ENCODE data around the gene TAAR9.
"Not testable (repeated sequence)": the region's sequence is repeated elsewhere in the genome, so short reads cannot be mapped to it uniquely, and the experiment has no call there.

TAAR9 gene

GRCh38 chr6:132515386-132515785 lies 22.7 kb upstream of the TAAR9 start:
- DNase-seq, result no peak

- no peak for DNase-seq
Observed at GRCh38 chr6:132520953-132521352, 17.1 kb upstream of the TAAR9 start.

DNA sequence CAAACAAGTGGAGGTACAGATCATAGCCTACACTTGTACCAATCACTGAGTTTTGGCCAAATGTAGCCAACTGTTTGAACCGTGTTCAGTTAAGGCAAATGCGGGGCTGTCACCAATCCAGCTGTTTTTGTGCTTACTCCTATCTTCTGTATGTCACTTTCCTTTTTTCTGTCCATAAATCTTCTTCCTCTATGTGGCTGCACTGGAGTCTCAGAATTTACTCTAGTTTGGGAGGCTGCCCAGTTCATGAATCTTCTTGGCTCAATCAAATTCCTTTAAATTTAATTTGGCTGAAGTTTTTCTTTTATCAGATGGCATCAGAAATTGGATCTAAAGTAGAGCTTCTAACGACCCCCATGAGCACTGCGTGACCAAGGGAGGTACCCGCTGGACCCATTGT lies 13.4 kb upstream of the TAAR9 start:
- no peak for DNase-seq

- no peak for DNase-seq
Observed at GRCh38 chr6:132525866-132526265, 12.2 kb upstream of the TAAR9 start.

DNA sequence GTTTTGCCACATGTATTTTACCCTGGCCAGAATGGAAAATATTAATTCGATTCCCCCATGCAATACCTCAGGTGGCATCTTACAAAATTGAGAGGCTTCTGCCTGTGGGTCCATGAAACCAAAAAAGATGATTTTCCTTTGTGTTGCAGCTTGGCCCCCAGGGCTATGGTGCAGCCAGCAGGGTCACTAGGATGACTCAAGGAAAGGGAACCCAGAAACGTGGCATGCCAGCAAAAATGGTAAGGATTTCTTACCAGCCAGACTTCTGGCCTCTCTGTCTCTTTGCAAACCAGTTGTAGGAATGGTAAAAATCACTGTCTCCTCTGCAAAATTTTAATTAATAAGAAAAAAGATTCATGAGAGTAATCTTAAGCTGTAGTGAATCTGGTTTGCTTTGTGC lies 11.6 kb upstream of the TAAR9 start:
- no peak for DNase-seq

GRCh38 chr6:132527791-132528190 lies 10.3 kb upstream of the TAAR9 start:
- DNase-seq, result no peak

DNA sequence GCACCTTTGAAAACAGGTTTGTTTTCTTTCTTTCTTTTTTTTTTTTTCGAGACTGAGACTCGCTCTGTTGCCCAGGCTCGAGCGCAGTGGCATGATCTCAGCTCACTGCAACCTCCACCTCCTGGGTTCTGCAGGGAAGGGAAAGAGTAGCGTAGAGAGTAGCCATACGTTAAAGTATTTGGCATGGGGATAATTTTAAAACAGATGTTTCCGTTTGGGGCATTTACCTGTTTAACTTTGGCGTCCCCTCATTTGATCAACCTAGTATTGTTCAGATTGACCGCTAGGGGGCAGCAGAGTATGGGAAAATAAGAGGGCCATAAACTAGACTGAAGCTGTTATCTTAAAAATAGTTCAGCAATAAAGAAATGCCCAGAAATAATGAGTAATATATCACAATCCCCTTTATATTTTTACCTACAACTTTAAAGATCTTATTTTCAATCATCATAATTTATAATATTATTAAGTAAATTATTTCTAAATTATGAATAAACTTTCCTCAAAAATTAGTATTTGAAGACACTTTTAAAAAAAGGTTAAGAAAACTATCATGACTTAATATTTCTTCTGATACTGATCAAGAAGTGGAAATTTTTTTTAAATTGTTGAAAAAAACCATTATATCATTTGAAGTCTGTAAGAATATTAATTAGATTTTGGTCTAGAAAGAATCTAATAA lies 7.6 kb upstream of the TAAR9 start:
- no peak for DNase-seq

- not testable (repeated sequence) for DNase-seq
Observed at GRCh38 chr6:132534546-132534945, 3.5 kb upstream of the TAAR9 start.

GRCh38 chr6:132537145-132537544 lies 932 bp upstream of the TAAR9 start:
- DNase-seq, result no peak

GRCh38 chr6:132544826-132545225 lies 6.7 kb downstream of the TAAR9 start:
- no peak for DNase-seq

- no peak for DNase-seq
Observed at GRCh38 chr6:132548746-132549463, 10.8 kb downstream of the TAAR9 start.

- no peak for DNase-seq
Observed at GRCh38 chr6:132551214-132551613, 13.1 kb downstream of the TAAR9 start.

DNA sequence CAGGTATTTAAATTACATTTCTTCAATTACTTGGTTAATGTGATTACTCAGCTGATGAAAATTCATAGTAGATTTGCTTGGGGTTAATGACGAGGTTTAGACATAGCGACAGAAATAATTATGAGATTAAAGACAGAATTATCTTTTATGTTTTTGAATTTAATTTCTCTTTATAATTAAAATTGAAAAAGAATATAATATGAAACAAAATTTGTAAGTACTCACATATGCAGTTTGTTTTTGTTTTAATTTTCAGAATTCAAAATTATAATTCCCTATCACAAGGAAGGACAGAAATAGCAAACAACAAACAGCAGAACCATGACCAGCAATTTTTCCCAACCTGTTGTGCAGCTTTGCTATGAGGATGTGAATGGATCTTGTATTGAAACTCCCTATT lies 14.3 kb downstream of the TAAR9 start, which contains the start of gene TAAR8:
TAAR8 (plus strand) TSS at position 301 of the 400 bp plus-strand sequence; CDS start at position 322, 21 bp downstream.
- DNase-seq, result no peak

DNA sequence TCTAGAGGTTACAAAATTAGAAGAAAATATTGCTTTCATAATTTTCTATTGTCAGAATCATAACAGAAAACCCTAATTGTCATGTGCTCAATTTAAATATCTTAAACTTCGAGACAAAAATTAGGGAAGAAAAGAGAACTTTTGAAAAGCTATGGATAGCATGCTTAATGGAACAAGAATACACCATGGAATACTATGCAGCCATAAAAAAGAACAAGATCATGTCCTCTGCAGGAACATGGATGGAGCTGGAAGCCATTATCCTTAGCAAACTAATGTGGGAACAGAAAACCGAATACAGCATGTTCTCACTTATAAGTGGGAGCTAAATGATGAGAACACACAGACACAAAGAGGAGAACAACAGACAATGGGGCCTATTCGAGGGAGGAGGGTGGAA lies 22.0 kb downstream of the TAAR9 start:
- not testable (repeated sequence) for DNase-seq

DNA sequence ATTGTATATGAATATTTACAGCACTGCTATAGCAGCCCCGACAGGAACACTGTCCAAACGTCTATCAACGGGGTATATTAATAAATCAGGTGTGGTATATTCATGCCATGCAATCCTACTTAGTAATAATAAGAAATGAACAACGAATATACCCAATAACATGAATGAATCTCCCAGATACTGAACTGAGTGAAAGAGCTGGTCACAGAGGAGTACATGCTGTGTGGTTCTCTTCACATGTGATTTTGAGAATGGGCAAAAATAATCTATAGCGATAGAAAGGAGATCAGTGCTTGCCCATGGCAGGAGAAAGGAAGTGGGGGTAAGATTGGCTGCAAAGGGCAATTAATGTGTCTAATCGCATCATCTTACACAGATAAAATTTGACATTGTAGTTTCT lies 28.3 kb downstream of the TAAR9 start:
- DNase-seq, result no peak

DNA sequence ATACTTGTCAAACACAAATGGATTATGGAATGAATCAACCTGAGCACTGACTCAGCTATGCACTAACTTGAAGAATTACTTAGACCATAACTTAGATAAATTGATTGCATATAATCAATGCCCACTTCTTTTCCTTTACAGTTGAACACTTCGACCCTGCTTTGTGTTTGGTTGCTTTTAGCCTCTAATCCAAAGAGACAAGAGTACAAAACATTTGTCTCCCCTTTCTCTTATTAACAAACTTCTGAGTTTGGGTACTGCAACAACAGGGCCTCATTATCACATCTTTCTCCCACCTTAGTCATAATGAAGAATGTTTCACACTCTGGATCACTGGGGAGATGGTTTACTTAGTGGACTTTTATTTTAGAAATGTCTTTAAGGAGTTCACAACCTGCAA lies 29.5 kb downstream of the TAAR9 start:
- DNase-seq, result no peak

GRCh38 chr6:132568611-132569010 lies 30.5 kb downstream of the TAAR9 start:
- DNase-seq, result no peak

- DNase-seq, result no peak
Observed at GRCh38 chr6:132569170-132569569, 31.1 kb downstream of the TAAR9 start.

GRCh38 chr6:132570221-132570777 lies 32.2 kb downstream of the TAAR9 start, which contains the start of gene TAAR6:
TSS of gene TAAR6 (plus strand) at chr6:132570322. CDS start at chr6:132570322, 0 bp downstream.
- no peak for DNase-seq

DNA sequence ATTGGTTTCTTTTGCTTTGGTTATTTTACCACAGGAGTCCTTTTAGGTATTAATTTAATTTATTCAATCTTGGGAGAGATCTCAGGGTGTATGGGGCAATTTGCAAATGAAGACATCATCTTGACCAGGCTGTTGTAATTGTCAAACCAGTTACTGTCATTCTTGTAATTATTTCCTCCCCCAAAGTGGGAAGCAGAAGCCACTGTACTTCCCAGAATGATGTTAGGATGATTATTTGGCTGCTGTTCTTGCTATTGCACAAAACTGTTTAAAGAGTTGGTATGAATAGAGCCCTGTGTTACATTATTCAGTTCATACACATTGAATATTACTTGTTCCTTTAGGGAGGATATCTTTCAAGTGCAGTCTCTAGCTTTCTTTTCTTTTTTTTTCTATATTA lies 33.7 kb downstream of the TAAR9 start:
- no peak for DNase-seq

DNA sequence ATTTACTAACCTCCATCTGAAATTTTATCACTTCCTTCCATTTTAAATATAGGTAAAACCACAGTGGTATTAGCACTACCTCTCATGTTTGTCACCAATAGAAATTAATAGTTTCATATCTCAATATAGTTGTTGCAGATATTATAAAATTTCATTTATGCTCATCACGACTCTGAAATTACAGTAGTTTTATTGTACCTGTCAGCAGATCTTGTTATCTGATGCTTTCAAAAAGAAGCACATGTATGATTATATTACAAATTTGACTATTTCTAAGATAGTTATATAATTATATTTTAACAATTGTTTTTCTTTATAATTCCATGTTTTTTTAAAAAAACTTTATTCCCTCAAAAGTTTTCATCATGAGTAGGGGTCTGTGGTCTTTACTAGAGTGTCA lies 46.6 kb downstream of the TAAR9 start:
- no peak for DNase-seq

GRCh38 chr6:132587424-132587823 lies 49.3 kb downstream of the TAAR9 start:
- no peak for DNase-seq

Data from NCI-H2081 treated with DMSO at 0.1 percent for 48 hours (cell line).